GM12865 (cell line): Measurements from ENCODE around the gene ADAMTS6.
"Not testable (repeated sequence)": the region's sequence is repeated elsewhere in the genome, so short reads cannot be mapped to it uniquely, and the experiment has no call there.

Source experiments
- DNase-seq: peaks from one replicate; pipeline ENCODE4 v3.0.0; 2010; ENCODE audit warnings: low read depth
- H3K4me3 ChIP-seq: 2 replicates; pipeline ENCODE4 v1.5.1; 2011; ENCODE audit warnings: mild to moderate bottlenecking, low read depth, low read length, control low read depth
- CTCF ChIP-seq: IDR thresholded peaks from 2 replicates; pipeline ENCODE4 v1.5.1; 2011; ENCODE audit warnings: low read length, control low read depth, low read depth, inconsistent platforms; ENCODE audit not compliant: insufficient read depth; ENCODE audit errors: missing control alignments

The ADAMTS6 gene

DNA sequence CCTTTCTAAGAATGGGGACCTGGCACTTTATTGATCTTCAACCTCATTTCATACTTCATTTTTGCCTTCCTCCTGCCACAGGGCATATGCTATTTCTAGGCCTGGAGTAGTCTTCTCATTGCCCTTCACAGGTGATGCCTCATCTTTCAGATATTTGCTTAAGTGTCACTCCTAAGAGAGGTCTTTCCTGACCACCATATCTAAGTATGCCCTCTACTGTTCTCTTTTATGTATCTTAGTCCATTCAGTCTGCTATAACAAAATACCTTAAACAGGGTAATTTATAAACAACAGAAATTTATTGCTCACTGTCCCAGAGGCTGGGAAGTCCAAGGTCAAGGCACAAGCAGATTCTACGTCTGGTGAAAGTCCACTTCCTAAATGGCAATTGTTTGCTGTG is 99.1 kb downstream of the ADAMTS6 start:
- TF ChIP-seq CTCF = no peak
- peak; percentile 3 for DNase-seq
- no peak overlapping the region for H3K4me3 ChIP-seq

DNA sequence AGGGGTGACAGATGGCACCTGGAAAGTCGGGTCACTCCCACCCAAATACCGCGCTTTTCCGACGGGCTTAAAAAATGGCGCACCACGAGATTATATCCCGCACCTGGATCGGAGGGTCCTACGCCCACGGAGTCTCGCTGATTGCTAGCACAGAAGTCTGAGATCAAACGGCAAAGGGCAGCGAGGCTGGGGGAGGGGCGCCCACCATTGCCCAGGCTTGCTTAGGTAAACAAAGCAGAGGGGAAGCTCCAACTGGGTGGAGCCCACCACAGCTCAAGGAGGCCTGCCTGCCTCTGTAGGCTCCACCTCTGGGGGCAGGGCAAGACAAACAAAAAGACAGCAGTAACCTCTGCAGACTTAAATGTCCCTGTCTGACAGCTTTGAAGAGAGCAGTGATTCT is 111.2 kb downstream of the ADAMTS6 start:
- H3K4me3 ChIP-seq, DNase-seq: not testable (repeated sequence)

GRCh38 chr5:65366655-65367054 is 115.1 kb downstream of the ADAMTS6 start:
- TF ChIP-seq CTCF = no peak
- no peak for DNase-seq
- no peak overlapping the region for H3K4me3 ChIP-seq

DNA sequence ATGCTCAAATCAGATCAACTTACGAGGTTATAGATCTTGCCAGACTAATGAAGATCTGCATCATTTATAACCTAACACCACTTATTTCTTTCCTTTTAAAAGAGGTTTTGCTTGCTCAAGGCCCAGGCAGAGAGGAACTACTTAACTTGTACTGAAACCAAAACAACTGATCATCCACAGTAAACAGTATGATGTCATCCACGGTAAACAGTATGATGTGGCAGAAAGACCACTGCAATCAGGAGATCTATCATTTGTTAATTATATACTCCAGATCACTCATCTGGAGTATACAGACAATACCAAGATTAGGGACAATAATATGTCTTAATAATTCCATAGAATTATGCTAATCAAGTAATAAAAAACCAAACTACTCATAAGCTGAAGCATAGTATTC is 116.8 kb downstream of the ADAMTS6 start:
- no peak for DNase-seq
- no peak for TF ChIP-seq CTCF
- no peak overlapping the region for H3K4me3 ChIP-seq

- DNase-seq = no peak
- no peak for TF ChIP-seq CTCF
These were observed 118.2 kb downstream of the ADAMTS6 start for GRCh38 chr5:65363499-65363898.

GRCh38 chr5:65359981-65360380 is 121.7 kb downstream of the ADAMTS6 start:
- no peak for DNase-seq
- no peak overlapping the region for H3K4me3 ChIP-seq
- TF ChIP-seq CTCF = no peak

More at GRCh38 chr5:65363499-65363898, 118.2 kb downstream of the ADAMTS6 start:
- H3K4me3 ChIP-seq = no peak overlapping the region

DNA sequence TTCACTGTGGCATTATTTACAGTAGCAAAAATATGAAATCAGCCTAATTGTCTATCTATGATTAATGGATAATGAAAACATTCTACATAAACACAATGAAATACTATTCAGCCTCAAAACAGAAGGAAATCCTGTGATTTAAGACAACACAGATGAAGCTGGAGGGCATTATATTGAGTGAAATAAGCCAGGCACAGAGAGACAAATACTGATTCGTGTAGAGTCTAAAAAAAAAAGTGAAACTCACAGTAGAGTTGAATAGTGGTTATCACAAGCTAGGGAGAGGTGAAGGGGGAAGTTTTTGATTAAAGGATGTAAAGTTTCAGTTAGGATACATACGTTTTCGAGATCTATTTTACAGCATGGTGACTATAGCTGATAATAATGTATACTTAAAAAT is 122.2 kb downstream of the ADAMTS6 start:
- no peak for TF ChIP-seq CTCF
- H3K4me3 ChIP-seq = no peak overlapping the region
- no peak for DNase-seq
